Ammon's horn (tissue), 1 donor: ENCODE data around the gene B4GALT5.
A peak's percentile ranks its signal among the peaks of the same experiment; 100 is the strongest.

Experiments used
- DNase-seq: peaks from one replicate; pipeline ENCODE4 v3.0.0-alpha.2; 2016; ENCODE audit warnings: low spot score

B4GALT5 gene

GRCh38 chr20:49700411-49701185 lies 13.1 kb downstream of the B4GALT5 start:
- DNase-seq: peak; percentile 46

- DNase-seq: no peak
Measured at GRCh38 chr20:49699200-49699992, 14.3 kb downstream of the B4GALT5 start.

GRCh38 chr20:49698477-49698876 lies 15.2 kb downstream of the B4GALT5 start:
- no peak for DNase-seq

GRCh38 chr20:49697071-49697470 lies 16.6 kb downstream of the B4GALT5 start:
- DNase-seq: no peak

- DNase-seq: no peak
Measured at GRCh38 chr20:49696594-49696993, 17.1 kb downstream of the B4GALT5 start.

- DNase-seq: no peak
Measured at GRCh38 chr20:49695830-49696229, 17.8 kb downstream of the B4GALT5 start.

- DNase-seq: no peak
Measured at GRCh38 chr20:49694450-49695071, 19.1 kb downstream of the B4GALT5 start.

GRCh38 chr20:49693435-49694171 lies 20.1 kb downstream of the B4GALT5 start:
- DNase-seq: no peak

- no peak for DNase-seq
Measured at GRCh38 chr20:49692941-49693340, 20.7 kb downstream of the B4GALT5 start.

GRCh38 chr20:49691818-49692568 lies 21.7 kb downstream of the B4GALT5 start:
- no peak for DNase-seq

- no peak for DNase-seq
Measured at GRCh38 chr20:49690899-49691620, 22.6 kb downstream of the B4GALT5 start.

GRCh38 chr20:49687595-49688567 lies 25.8 kb downstream of the B4GALT5 start:
- peak; percentile 53 for DNase-seq

GRCh38 chr20:49685809-49686208 lies 27.9 kb downstream of the B4GALT5 start:
- peak; percentile 35 for DNase-seq

GRCh38 chr20:49685161-49685601 lies 28.5 kb downstream of the B4GALT5 start:
- DNase-seq: peak; percentile 49

- no peak for DNase-seq
Measured at GRCh38 chr20:49684335-49684997, 29.2 kb downstream of the B4GALT5 start.

- no peak for DNase-seq
Measured at GRCh38 chr20:49682798-49683197, 30.9 kb downstream of the B4GALT5 start.

GRCh38 chr20:49682278-49682677 lies 31.4 kb downstream of the B4GALT5 start:
- DNase-seq: no peak

- DNase-seq: no peak
Measured at GRCh38 chr20:49681850-49682216, 31.8 kb downstream of the B4GALT5 start.

- DNase-seq: no peak
Measured at GRCh38 chr20:49680484-49680883, 33.2 kb downstream of the B4GALT5 start.
